Smooth muscle cell of bladder (primary cell): ENCODE measurements around the gene CEACAM21. TPM values are rescaled to one million over a fixed set of nuclear protein-coding genes. Genes with fewer than 3 reads are reported as not detected.

Experiments
- total RNA-seq: library from RNA; depleted of rRNA; stranded (reverse); fragments of >200 nt; gene quantifications from 2 replicates; pipeline ENCODE4 v1.2.3, GENCODE V29; 2014

CEACAM21 gene
- not detected in 2 replicates for total RNA-seq

GRCh38 chr19:41575998-41576397 is at the start of gene CEACAM21:
CEACAM21 (plus strand) TSS chr19:41576166; CDS start chr19:41576275, 109 bp downstream.

GRCh38 chr19:41626877-41627276 is 50.9 kb downstream of the CEACAM21 start, which contains the start of gene CEACAM4:
CEACAM4 (minus strand) TSS chr19:41627074; CDS start chr19:41626963, 111 bp downstream.

Other genes with a start within 250 kb of the CEACAM21 start
- 7.0 and 11.5 TPM in 2 replicates for gene TGFB1, start 222.2 kb upstream of the CEACAM21 start, total RNA-seq
- 4.3 and 4.8 TPM in 2 replicates for gene B9D2, start 212.0 kb upstream of the CEACAM21 start, total RNA-seq
- 13.3 and 14.9 TPM in 2 replicates for gene TMEM91, start 199.6 kb upstream of the CEACAM21 start, total RNA-seq
- 8.0 TPM in 2 replicates for gene EXOSC5, start 178.8 kb upstream of the CEACAM21 start, total RNA-seq
- gene BCKDHA, start 178.3 kb upstream of the CEACAM21 start, total RNA-seq, result 24.8 and 30.6 TPM in 2 replicates
- 0.71 and 2.3 TPM in 2 replicates for gene B3GNT8, start 148.8 kb upstream of the CEACAM21 start, total RNA-seq
- 30.2 and 30.6 TPM in 2 replicates for gene DMAC2, start 136.3 kb upstream of the CEACAM21 start, total RNA-seq
- gene ERICH4, start 133.0 kb upstream of the CEACAM21 start, total RNA-seq, result 0.09 TPM in 1 of 2 replicates, not detected in the other
- not detected in 2 replicates for gene CEACAM4, start 50.9 kb downstream of the CEACAM21 start, total RNA-seq
- not detected in 2 replicates for gene CEACAM7, start 112.1 kb downstream of the CEACAM21 start, total RNA-seq
- gene CEACAM5, start 132.5 kb downstream of the CEACAM21 start, total RNA-seq, result not detected in 2 replicates
- not detected in 2 replicates for gene CEACAM6, start 179.4 kb downstream of the CEACAM21 start, total RNA-seq
- not detected in 2 replicates for gene CEACAM3, start 220.4 kb downstream of the CEACAM21 start, total RNA-seq